ENCODE measurements around the gene CYP11A1.

CYP11A1 gene

GRCh38 chr15:74343127-74343796 lies 24.2 kb downstream of the CYP11A1 start:
- H3K27me3 ChIP-seq (ENCODE audit: insufficient read depth, low read length, poor library complexity, severe bottlenecking), result no peaks in the 10 kb centered on the region
- H3K4me2 ChIP-seq (ENCODE audit: low read depth, low read length, poor library complexity, severe bottlenecking), result no peak overlapping the region
- no peak overlapping the region for H3K4me3 ChIP-seq (ENCODE audit: low read length, poor library complexity, severe bottlenecking)
- H3K9me2 ChIP-seq (replicated peaks; ENCODE audit: low read depth, low read length), result no peaks in the 10 kb centered on the region
- no peaks in the 10 kb centered on the region for H3K9me3 ChIP-seq (ENCODE audit: insufficient read depth, low read depth, low read length)
- H3K4me1 ChIP-seq (ENCODE audit: insufficient read depth, low read length, poor library complexity, severe bottlenecking), result no peaks in the 10 kb centered on the region
- no peak for TF ChIP-seq EZH2phosphoT487 (IDR thresholded peaks at IDR 0.05; ENCODE audit: borderline replicate concordance)
- no peak for TF ChIP-seq CTCF (conservative IDR thresholded peaks at IDR 0.05; ENCODE audit: low read length)
- no peaks in the 10 kb centered on the region for H3K36me3 ChIP-seq (ENCODE audit: insufficient read depth, low read length)
- H3F3A ChIP-seq (ENCODE audit: low read depth), result no peaks in the 10 kb centered on the region
- no peaks in the 10 kb centered on the region for H3K79me2 ChIP-seq (ENCODE audit: insufficient read depth, low read length)
- no peak overlapping the region for H3K9ac ChIP-seq (ENCODE audit: low read depth, low read length, poor library complexity, severe bottlenecking)
- H2AFZ ChIP-seq (ENCODE audit: low read length), result no peak overlapping the region
- H4K20me1 ChIP-seq (ENCODE audit: insufficient read depth, low read length, poor library complexity, severe bottlenecking), result no peaks in the 10 kb centered on the region

- no peaks in the 10 kb centered on the region for H3K27me3 ChIP-seq (ENCODE audit: insufficient read depth, low read length, poor library complexity, severe bottlenecking)
- H3K9me2 ChIP-seq (replicated peaks; ENCODE audit: low read depth, low read length), result no peaks in the 10 kb centered on the region
- no peaks in the 10 kb centered on the region for H4K20me1 ChIP-seq (ENCODE audit: insufficient read depth, low read length, poor library complexity, severe bottlenecking)
- H3K4me3 ChIP-seq (ENCODE audit: low read length, poor library complexity, severe bottlenecking), result no peak overlapping the region
- no peak overlapping the region for H3K4me2 ChIP-seq (ENCODE audit: low read depth, low read length, poor library complexity, severe bottlenecking)
- H3K4me1 ChIP-seq (ENCODE audit: insufficient read depth, low read length, poor library complexity, severe bottlenecking), result no peaks in the 10 kb centered on the region
- H3F3A ChIP-seq (ENCODE audit: low read depth), result no peaks in the 10 kb centered on the region
- H3K9me3 ChIP-seq (ENCODE audit: insufficient read depth, low read depth, low read length), result no peaks in the 10 kb centered on the region
- H3K36me3 ChIP-seq (ENCODE audit: insufficient read depth, low read length), result no peaks in the 10 kb centered on the region
- H3K79me2 ChIP-seq (ENCODE audit: insufficient read depth, low read length), result no peaks in the 10 kb centered on the region
- H2AFZ ChIP-seq (ENCODE audit: low read length), result no peak overlapping the region
- no peak overlapping the region for H3K9ac ChIP-seq (ENCODE audit: low read depth, low read length, poor library complexity, severe bottlenecking)
- TF ChIP-seq EZH2phosphoT487 (IDR thresholded peaks at IDR 0.05; ENCODE audit: borderline replicate concordance) (no peak), CTCF (conservative IDR thresholded peaks at IDR 0.05; ENCODE audit: low read length) (no peak)
Observed at GRCh38 chr15:74340150-74340549, 27.3 kb downstream of the CYP11A1 start.

- Histone ChIP-seq H3K9ac (ENCODE audit: low read depth, low read length, poor library complexity, severe bottlenecking) (no peak overlapping the region), H3K9me3 (ENCODE audit: insufficient read depth, low read depth, low read length) (no peaks in the 10 kb centered on the region), H3K36me3 (ENCODE audit: insufficient read depth, low read length) (no peaks in the 10 kb centered on the region), H4K20me1 (ENCODE audit: insufficient read depth, low read length, poor library complexity, severe bottlenecking) (no peaks in the 10 kb centered on the region), H3K27me3 (ENCODE audit: insufficient read depth, low read length, poor library complexity, severe bottlenecking) (no peaks in the 10 kb centered on the region), H3F3A (ENCODE audit: low read depth) (no peaks in the 10 kb centered on the region), H3K4me1 (ENCODE audit: insufficient read depth, low read length, poor library complexity, severe bottlenecking) (no peaks in the 10 kb centered on the region), H3K9me2 (replicated peaks; ENCODE audit: low read depth, low read length) (no peaks in the 10 kb centered on the region), H3K4me3 (ENCODE audit: low read length, poor library complexity, severe bottlenecking) (no peak overlapping the region), H2AFZ (ENCODE audit: low read length) (no peak overlapping the region), H3K4me2 (ENCODE audit: low read depth, low read length, poor library complexity, severe bottlenecking) (no peak overlapping the region), H3K79me2 (ENCODE audit: insufficient read depth, low read length) (no peaks in the 10 kb centered on the region)
- TF ChIP-seq EZH2phosphoT487 (IDR thresholded peaks at IDR 0.05; ENCODE audit: borderline replicate concordance) (no peak), CTCF (conservative IDR thresholded peaks at IDR 0.05; ENCODE audit: low read length) (no peak)
Observed at GRCh38 chr15:74339371-74339770, 28.1 kb downstream of the CYP11A1 start.
